GM10266 (cell line): ENCODE data around the gene NACC2.

Source experiments
- DNase-seq: peaks from one replicate; pipeline ENCODE4 v3.0.0; 2012; ENCODE audit errors: extremely low spot score
- TF ChIP-seq, protein P1 (sequence below): IDR thresholded peaks from 2 replicates; pipeline ENCODE4 v1.5.1; 2012; ENCODE audit warnings: mild to moderate bottlenecking, low read depth; ENCODE audit not compliant: control insufficient read depth, insufficient read depth; ENCODE audit errors: missing control alignments

The NACC2 gene

GRCh38 chr9:135984072-135984710 is 110.9 kb downstream of the NACC2 start:
- TF ChIP-seq, protein P1, sequence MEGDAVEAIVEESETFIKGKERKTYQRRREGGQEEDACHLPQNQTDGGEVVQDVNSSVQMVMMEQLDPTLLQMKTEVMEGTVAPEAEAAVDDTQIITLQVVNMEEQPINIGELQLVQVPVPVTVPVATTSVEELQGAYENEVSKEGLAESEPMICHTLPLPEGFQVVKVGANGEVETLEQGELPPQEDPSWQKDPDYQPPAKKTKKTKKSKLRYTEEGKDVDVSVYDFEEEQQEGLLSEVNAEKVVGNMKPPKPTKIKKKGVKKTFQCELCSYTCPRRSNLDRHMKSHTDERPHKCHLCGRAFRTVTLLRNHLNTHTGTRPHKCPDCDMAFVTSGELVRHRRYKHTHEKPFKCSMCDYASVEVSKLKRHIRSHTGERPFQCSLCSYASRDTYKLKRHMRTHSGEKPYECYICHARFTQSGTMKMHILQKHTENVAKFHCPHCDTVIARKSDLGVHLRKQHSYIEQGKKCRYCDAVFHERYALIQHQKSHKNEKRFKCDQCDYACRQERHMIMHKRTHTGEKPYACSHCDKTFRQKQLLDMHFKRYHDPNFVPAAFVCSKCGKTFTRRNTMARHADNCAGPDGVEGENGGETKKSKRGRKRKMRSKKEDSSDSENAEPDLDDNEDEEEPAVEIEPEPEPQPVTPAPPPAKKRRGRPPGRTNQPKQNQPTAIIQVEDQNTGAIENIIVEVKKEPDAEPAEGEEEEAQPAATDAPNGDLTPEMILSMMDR = no peak
- no peak for DNase-seq

- TF ChIP-seq, protein P1 = no peak
- no peak for DNase-seq
These were observed 111.6 kb downstream of the NACC2 start for GRCh38 chr9:135983208-135984071.

DNA sequence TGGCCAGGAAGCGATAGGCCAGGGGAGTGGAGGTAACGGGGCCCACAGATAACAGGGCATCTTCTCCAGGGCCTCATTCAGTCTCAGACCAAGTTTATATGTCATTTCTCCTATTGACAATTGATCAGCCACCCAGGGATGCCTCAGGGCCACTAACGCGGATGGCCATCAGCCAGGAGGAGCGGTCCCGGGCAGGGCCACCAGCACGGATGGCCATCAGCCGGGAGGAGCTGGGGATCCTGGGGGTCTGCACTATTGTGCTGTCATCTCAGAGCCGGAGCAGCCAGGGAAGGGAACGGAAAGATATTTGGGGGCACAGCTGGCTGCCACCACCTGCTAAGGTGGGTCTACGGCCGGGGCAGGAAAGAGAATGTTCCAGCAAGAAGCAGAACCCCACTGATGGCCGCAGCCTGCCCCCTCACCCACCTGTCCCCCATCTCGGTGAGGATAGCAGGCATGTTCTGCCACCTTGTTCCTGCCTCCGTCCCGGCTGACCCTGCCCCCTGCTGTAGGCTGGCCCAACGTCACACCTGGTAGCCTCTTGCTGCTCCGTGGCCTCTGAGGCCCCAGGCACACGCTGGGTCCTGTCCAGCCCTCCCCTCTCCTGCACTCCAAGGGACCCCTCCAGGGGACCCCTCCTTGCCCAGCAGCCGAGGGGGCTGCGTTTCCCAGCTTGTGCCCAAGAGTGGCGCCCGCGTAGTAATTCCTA is 112.4 kb downstream of the NACC2 start:
- TF ChIP-seq, protein P1 = no peak
- no peak for DNase-seq

DNA sequence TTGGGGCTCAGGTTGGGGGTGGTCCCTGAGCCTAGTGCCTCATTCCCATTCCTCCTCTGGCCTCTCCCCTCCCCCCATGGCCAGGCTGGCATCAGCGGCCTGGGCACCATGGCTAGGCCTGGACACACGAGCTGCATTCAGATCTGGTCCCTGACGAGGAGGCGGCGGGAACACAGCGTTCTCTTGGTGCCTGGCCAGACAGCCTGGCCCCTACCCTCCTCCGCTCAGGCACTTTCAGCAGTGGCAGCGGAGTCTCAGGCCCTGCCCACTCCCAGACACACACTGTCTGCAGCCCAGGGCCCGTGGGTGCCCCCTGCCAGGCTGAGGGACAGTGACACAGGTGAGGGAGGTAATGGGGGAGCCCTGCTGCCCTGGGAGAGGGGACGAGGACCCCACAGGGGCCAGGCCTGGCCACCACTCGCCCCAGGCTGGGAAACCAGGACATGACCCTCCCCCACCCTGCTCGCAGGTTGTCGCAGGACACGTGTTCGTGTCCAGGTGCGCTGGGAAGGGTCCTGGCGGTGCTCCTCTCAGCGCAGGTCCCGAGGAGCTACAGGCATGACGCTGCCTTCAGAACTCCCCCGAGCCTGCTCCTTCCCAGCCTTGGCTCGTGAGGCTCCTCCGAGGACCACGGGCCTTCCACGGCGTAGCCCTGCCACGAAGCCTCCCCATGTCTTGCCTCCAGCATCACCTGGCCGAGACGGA is 114.0 kb downstream of the NACC2 start:
- TF ChIP-seq, protein P1 = no peak
- no peak for DNase-seq

GRCh38 chr9:135979547-135980166 is 115.4 kb downstream of the NACC2 start:
- DNase-seq = no peak
- TF ChIP-seq, protein P1 = no peak

DNA sequence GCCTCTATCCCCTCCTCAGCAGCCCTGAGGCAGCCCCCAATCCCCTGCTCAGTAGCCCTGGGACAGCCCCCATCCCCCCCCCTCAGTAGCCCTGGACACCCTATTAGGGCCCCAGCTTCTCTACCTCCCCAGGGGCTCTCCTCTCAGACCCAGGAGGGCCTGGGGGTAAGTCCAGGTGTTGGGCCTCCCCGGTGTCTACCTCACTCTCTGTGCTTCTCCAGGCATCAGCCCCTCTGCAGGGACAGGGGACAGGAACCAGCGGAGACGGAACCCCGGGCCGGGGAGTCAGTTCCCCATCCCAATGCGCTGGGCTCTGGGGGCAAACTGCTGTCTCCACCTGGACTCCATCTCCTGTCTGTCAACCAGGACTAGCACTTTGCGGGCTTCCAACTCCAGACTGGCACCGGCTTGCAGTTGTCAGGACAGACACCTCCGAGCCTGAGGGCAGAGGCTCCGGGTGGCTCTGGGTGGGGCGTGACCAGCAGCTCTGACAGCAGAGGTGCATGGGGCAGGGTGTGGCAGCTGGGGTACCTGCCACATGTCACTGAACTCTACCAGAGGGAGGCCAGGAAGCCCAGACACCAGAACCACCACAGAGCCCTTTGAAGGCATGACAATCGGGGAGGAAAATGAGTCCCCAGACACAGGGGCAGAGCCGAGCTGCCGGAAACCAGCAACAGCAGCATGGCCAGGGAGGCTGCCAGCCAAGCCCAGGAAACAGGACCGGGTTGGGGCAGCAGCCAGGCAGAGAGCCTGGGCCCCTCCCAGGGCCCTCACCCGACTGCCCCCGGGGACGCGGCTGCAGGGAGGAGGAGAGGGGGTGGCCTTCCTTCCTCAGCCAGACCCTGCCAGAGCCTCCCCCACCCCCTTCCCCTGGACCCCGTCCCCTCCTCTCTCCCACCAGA is 116.2 kb downstream of the NACC2 start:
- no peak for DNase-seq
- TF ChIP-seq, protein P1 = no peak
